SK-N-SH (cell line): Measurements from ENCODE around the gene BOD1L1. TPM values are rescaled to one million over a fixed set of nuclear protein-coding genes. Genes with fewer than 3 reads are reported as not detected.
A peak's percentile ranks its signal among the peaks of the same experiment; 100 is the strongest.

Experiments
- CTCF ChIA-PET: fragments of 300-600, 350-600 bp; formaldehyde crosslinking; extraction: SDS; loops from one replicate; lab custom pipeline; 2021; lab: Yijun Ruan, JAX
- POLR2A ChIA-PET: fragments of 350-600 bp; sonication (Branson Sonifier 250); formaldehyde crosslinking; extraction: SDS; loops from one replicate; lab custom pipeline; 2020; ENCODE audit warnings: antibody characterized with exemption, inconsistent platforms; lab: Yijun Ruan, JAX
- DNase-seq: peaks from one replicate; pipeline ENCODE4 v3.0.0; 2012
- H2AFZ ChIP-seq: fragments of 200-600 bp; sonication (generic); 2 replicates; pipeline ENCODE4 v1.8.1; 2016; ENCODE audit warnings: antibody characterized with exemption, mild to moderate bottlenecking, low read depth
- H3F3A ChIP-seq: fragments of 200-600 bp; sonication (generic); replicated peaks from 2 replicates; pipeline ENCODE3; 2016; ENCODE audit warnings: antibody characterized with exemption, mild to moderate bottlenecking; ENCODE audit not compliant: insufficient read depth
- H3K27ac ChIP-seq, 2 experiments: fragments of 200-500 bp in 1 of 2; fragments of 200-600 bp in 1 of 2; sonication (Bioruptor generic) in 1 of 2; sonication (generic), shearing (Covaris generic) in 1 of 2; 2 replicates each; pipeline versions ENCODE4 v1.5.1 to v1.6.1; 2014 to 2016; ENCODE audit warnings: low read depth in 2 of 2, inconsistent platforms in 1 of 2, low read length in 1 of 2, mild to moderate bottlenecking in 1 of 2, mixed read lengths in 1 of 2
- H3K27me3 ChIP-seq: fragments of 200-600 bp; sonication (generic), shearing (Covaris generic); 2 replicates; pipeline ENCODE4 v1.6.1; 2016; ENCODE audit warnings: mixed run types; ENCODE audit not compliant: insufficient read depth
- H3K36me3 ChIP-seq, 2 experiments: fragments of 200-500 bp in 1 of 2; fragments of 200-600 bp in 1 of 2; sonication (Bioruptor generic) in 1 of 2; sonication (generic) in 1 of 2; replicated peaks in 1 of 2; 2 replicates each; pipeline versions ENCODE3 to v1.5.1; 2014 to 2016; ENCODE audit warnings: low read length in 1 of 2, mild to moderate bottlenecking in 1 of 2; ENCODE audit not compliant: insufficient read depth in 2 of 2, control insufficient read depth in 1 of 2
- H3K4me1 ChIP-seq, 2 experiments: fragments of 200-500 bp in 1 of 2; fragments of 200-600 bp in 1 of 2; sonication (Bioruptor generic) in 1 of 2; sonication (generic), shearing (Covaris generic) in 1 of 2; 2 replicates each; pipeline versions ENCODE4 v1.5.1 to v1.6.1; 2014 to 2016; ENCODE audit warnings: low read depth in 1 of 2, low read length in 1 of 2, mixed run types in 1 of 2; ENCODE audit not compliant: insufficient read depth in 2 of 2, control insufficient read depth in 1 of 2
- H3K4me2 ChIP-seq: fragments of 200-600 bp; sonication (generic), shearing (Covaris generic); 2 replicates; pipeline ENCODE4 v1.6.1; 2017; ENCODE audit warnings: mixed run types
- H3K4me3 ChIP-seq, 2 experiments: fragments of 200-500 bp in 1 of 2; fragments of 200-600 bp in 1 of 2; sonication (Bioruptor generic) in 1 of 2; sonication (generic), shearing (Covaris generic) in 1 of 2; 2 replicates each; pipeline versions ENCODE4 v1.5.1 to v1.8.1; 2014 to 2016; ENCODE audit warnings: low read depth in 2 of 2, inconsistent platforms in 1 of 2, low read length in 1 of 2, mild to moderate bottlenecking in 1 of 2, mixed read lengths in 1 of 2, moderate library complexity in 1 of 2
- H3K79me2 ChIP-seq: fragments of 200-600 bp; sonication (generic); 2 replicates; pipeline ENCODE4 v1.8.1; 2017; ENCODE audit warnings: mild to moderate bottlenecking; ENCODE audit not compliant: insufficient read depth
- H3K9ac ChIP-seq: fragments of 200-600 bp; sonication (generic); 2 replicates; pipeline ENCODE4 v1.6.1; 2017; ENCODE audit warnings: mixed run types
- H3K9me2 ChIP-seq: fragments of 200-600 bp; sonication (generic); 2 replicates; pipeline ENCODE4 v1.6.1; 2017; ENCODE audit warnings: mixed run types
- H3K9me3 ChIP-seq: fragments of 200-600 bp; sonication (generic); 2 replicates; pipeline ENCODE4 v1.6.1; 2017; ENCODE audit warnings: mixed run types, mild to moderate bottlenecking, moderate library complexity
- H4K20me1 ChIP-seq: fragments of 200-600 bp; sonication (generic); 2 replicates; pipeline ENCODE4 v1.6.1; 2017; ENCODE audit warnings: mild to moderate bottlenecking, mixed run types; ENCODE audit not compliant: insufficient read depth
- EP300 ChIP-seq, 2 experiments: IDR thresholded peaks; 2 replicates each; pipeline versions ENCODE4 v1.4.0 to v1.6.1; 2012; ENCODE audit warnings: borderline replicate concordance in 1 of 2, low read depth in 1 of 2, low read length in 1 of 2
- EZH2phosphoT487 ChIP-seq: fragments of 200-600 bp; sonication (generic); IDR thresholded peaks from 2 replicates; pipeline ENCODE4 v1.6.1; 2017; ENCODE audit warnings: low read depth, mixed run types, mild to moderate bottlenecking, antibody characterized with exemption, moderate library complexity, borderline replicate concordance
- FOSL2 ChIP-seq: IDR thresholded peaks from 2 replicates; pipeline ENCODE4 v1.4.0; 2012; ENCODE audit warnings: low read depth, mild to moderate bottlenecking, moderate library complexity, borderline replicate concordance
- FOXM1 ChIP-seq: IDR thresholded peaks from 2 replicates; pipeline ENCODE4 v1.4.0; 2012; ENCODE audit warnings: low read depth, mild to moderate bottlenecking
- GATA2 ChIP-seq: sonication (generic); formaldehyde crosslinking; IDR thresholded peaks from 2 replicates; pipeline ENCODE4 v1.5.0; 2020; ENCODE audit warnings: mild to moderate bottlenecking, missing genetic modification reagents
- IRF3 ChIP-seq: fragments of 150-350 bp; IDR thresholded peaks from 2 replicates; pipeline ENCODE4 v1.6.1; 2016; ENCODE audit warnings: mild to moderate bottlenecking, low read depth, low read length
- MEF2A ChIP-seq: IDR thresholded peaks from 2 replicates; pipeline ENCODE4 v1.4.0; 2012; ENCODE audit warnings: low read depth, borderline replicate concordance
- MXI1 ChIP-seq: IDR thresholded peaks from 2 replicates; pipeline ENCODE4 v1.6.1; 2012; ENCODE audit warnings: mild to moderate bottlenecking, low read depth, low read length, improper control_type of control experiment
- NFIC ChIP-seq: IDR thresholded peaks from 2 replicates; pipeline ENCODE4 v1.4.0; 2012; ENCODE audit warnings: borderline replicate concordance
- POLR2AphosphoS5 ChIP-seq: IDR thresholded peaks from 2 replicates; pipeline ENCODE4 v1.6.1; 2012; ENCODE audit warnings: low read depth, low read length
- RAD21 ChIP-seq: IDR thresholded peaks from 2 replicates; pipeline ENCODE4 v1.6.1; 2012; ENCODE audit warnings: mild to moderate bottlenecking, low read length
- SIN3A ChIP-seq: IDR thresholded peaks from 2 replicates; pipeline ENCODE4 v1.6.1; 2012; ENCODE audit warnings: low read depth, mild to moderate bottlenecking, low read length, moderate library complexity, borderline replicate concordance
- SMC3 ChIP-seq: IDR thresholded peaks from 2 replicates; pipeline ENCODE4 v1.6.1; 2012; ENCODE audit warnings: low read depth, low read length, improper control_type of control experiment
- TCF12 ChIP-seq: IDR thresholded peaks from 2 replicates; pipeline ENCODE4 v1.4.0; 2012
- TEAD4 ChIP-seq: IDR thresholded peaks from 2 replicates; pipeline ENCODE4 v1.4.0; 2012; ENCODE audit warnings: mild to moderate bottlenecking, borderline replicate concordance; ENCODE audit not compliant: insufficient read depth
- USF2 ChIP-seq: fragments of 150-350 bp; IDR thresholded peaks from 2 replicates; pipeline ENCODE4 v1.6.1; 2017; ENCODE audit warnings: antibody characterized with exemption, low read length, low read depth, borderline replicate concordance
- YY1 ChIP-seq: IDR thresholded peaks from 2 replicates; pipeline ENCODE4 v1.4.0; 2012; ENCODE audit warnings: low read depth, mild to moderate bottlenecking
- WGBS: methylation state at CpG from one replicate; pipeline ENCODE4 v1.1.6; 2017; ENCODE audit warnings: low lambda C conversion rate; 5-methylcytosine and 5-hydroxymethylcytosine counted together
- polyA plus RNA-seq, 3 experiments: library from polyadenylated mRNA; depleted of rRNA; stranded (reverse); fragments of >200 nt; gene quantifications; 2 replicates each; pipeline ENCODE4 v1.2.3, GENCODE V29; 2012
- TF ChIP-seq, protein P1 (sequence below): IDR thresholded peaks from 2 replicates; pipeline ENCODE4 v1.6.1; 2012; ENCODE audit warnings: mild to moderate bottlenecking, low read depth, low read length, moderate library complexity
- TF ChIP-seq, protein P2 (sequence below): fragments of 200-600 bp; sonication (generic); IDR thresholded peaks from 2 replicates; pipeline ENCODE4 v1.6.1; 2017; ENCODE audit warnings: antibody characterized with exemption, mild to moderate bottlenecking, moderate library complexity

BOD1L1 gene
- polyA plus RNA-seq, 1 of the 3 experiments (the other 2 are of a cell fraction): 12.5 TPM

DNA sequence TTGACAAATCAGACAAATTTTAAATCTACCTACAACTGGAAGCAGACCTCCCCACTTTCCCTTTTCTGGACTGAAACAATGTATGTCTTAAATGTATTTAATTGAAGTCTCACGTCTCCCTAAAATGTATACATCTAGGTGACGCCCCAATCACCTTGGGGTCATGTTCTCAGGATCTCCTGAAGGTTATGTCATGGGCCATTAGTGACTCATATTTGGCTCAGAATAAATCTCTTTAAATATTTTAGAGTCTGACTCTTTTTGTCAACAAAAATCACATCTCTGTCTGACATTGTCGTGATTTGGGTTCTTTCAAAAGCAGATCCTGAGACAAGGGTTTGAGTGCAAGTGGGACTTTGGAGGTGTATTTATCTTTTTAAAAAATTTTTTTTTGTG lies 26.2 kb upstream of the BOD1L1 start:
- Histone ChIP-seq H3K9ac (no peak overlapping the region), H3K9me2 (no peaks in the 10 kb centered on the region), H3K79me2 (no peaks in the 10 kb centered on the region), H3K4me2 (peak overlapping the region; percentile 68; the same call in 1 of the 2 replicates), H3K4me3 (peak overlapping the region in 1 of 2 experiments; percentile 60; a peak in 1 of 4 replicates), H3K27me3 (no peaks in the 10 kb centered on the region; the same call in 1 of the 2 replicates), H3F3A (no peaks in the 10 kb centered on the region), H3K36me3 (no peaks in the 10 kb centered on the region), H3K4me1 (no peaks in the 10 kb centered on the region), H2AFZ (no peak overlapping the region), H3K27ac (no peak overlapping the region; a peak in 1 of 4 replicates), H4K20me1 (no peaks in the 10 kb centered on the region), H3K9me3 (no peaks in the 10 kb centered on the region)
- DNase-seq: no peak
- 58% methylated on average over 3 of the region's 3 CpGs for WGBS
- ChIA-PET POLR2A (no interaction called here), CTCF (interaction anchor here (0.6 to 3.8 kb wide), 22 partner anchors 8 to 1803 kb away, joined by 3 to 13 read pairs (median 4); partner anchors contain the start of gene BOD1L1)
- TF ChIP-seq NFIC (no peak), GATA2 (no peak), SMC3 (no peak), FOSL2 (no peak), EP300 (IDR thresholded peaks at IDR 0.05; ENCODE audit: borderline replicate concordance in 1 of 2, low read depth in 1 of 2, low read length in 1 of 2) (no peak), USF2 (no peak), MXI1 (no peak), POLR2AphosphoS5 (no peak), SIN3A (no peak), YY1 (no peak), TCF12 (no peak), TEAD4 (no peak), FOXM1 (no peak), EZH2phosphoT487 (no peak), RAD21 (no peak), IRF3 (no peak), MEF2A (no peak)
- TF ChIP-seq, protein P1, sequence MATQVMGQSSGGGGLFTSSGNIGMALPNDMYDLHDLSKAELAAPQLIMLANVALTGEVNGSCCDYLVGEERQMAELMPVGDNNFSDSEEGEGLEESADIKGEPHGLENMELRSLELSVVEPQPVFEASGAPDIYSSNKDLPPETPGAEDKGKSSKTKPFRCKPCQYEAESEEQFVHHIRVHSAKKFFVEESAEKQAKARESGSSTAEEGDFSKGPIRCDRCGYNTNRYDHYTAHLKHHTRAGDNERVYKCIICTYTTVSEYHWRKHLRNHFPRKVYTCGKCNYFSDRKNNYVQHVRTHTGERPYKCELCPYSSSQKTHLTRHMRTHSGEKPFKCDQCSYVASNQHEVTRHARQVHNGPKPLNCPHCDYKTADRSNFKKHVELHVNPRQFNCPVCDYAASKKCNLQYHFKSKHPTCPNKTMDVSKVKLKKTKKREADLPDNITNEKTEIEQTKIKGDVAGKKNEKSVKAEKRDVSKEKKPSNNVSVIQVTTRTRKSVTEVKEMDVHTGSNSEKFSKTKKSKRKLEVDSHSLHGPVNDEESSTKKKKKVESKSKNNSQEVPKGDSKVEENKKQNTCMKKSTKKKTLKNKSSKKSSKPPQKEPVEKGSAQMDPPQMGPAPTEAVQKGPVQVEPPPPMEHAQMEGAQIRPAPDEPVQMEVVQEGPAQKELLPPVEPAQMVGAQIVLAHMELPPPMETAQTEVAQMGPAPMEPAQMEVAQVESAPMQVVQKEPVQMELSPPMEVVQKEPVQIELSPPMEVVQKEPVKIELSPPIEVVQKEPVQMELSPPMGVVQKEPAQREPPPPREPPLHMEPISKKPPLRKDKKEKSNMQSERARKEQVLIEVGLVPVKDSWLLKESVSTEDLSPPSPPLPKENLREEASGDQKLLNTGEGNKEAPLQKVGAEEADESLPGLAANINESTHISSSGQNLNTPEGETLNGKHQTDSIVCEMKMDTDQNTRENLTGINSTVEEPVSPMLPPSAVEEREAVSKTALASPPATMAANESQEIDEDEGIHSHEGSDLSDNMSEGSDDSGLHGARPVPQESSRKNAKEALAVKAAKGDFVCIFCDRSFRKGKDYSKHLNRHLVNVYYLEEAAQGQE: no peak
- TF ChIP-seq, protein P2, sequence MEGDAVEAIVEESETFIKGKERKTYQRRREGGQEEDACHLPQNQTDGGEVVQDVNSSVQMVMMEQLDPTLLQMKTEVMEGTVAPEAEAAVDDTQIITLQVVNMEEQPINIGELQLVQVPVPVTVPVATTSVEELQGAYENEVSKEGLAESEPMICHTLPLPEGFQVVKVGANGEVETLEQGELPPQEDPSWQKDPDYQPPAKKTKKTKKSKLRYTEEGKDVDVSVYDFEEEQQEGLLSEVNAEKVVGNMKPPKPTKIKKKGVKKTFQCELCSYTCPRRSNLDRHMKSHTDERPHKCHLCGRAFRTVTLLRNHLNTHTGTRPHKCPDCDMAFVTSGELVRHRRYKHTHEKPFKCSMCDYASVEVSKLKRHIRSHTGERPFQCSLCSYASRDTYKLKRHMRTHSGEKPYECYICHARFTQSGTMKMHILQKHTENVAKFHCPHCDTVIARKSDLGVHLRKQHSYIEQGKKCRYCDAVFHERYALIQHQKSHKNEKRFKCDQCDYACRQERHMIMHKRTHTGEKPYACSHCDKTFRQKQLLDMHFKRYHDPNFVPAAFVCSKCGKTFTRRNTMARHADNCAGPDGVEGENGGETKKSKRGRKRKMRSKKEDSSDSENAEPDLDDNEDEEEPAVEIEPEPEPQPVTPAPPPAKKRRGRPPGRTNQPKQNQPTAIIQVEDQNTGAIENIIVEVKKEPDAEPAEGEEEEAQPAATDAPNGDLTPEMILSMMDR: no peak
